ENCODE data around the gene SHROOM1. TPM values are rescaled to one million over a fixed set of nuclear protein-coding genes. Genes with fewer than 3 reads are reported as not detected.

Gene SHROOM1
- total and polyA plus RNA-seq, 2 of the 8 experiments (the other 6 are each of a cell fraction or from before 2014, with no cell fraction given) = 3.9 to 5.2 TPM

DNA sequence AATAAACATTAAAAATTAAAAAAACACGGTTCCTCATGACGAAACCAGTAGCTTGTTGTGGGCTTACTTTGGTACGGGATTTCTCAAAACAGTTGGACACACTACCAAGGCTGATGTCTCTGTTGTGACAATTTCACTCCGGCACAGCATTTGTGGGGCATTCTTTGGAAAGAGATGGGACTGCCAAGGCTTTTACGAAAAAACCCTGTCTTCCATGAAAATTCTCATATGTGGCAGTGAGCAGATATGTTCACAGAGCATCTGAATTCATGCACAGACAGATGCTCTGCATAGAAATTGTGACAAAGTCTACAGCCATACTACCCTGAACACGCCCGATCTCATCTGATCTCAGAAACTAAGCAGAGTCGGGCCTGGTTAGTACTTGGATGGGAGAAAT is 17.8 kb upstream of the SHROOM1 start:
- Histone ChIP-seq H4K91ac (replicated peaks; ENCODE audit: insufficient read length, low read length) (no peak overlapping the region), H3K23ac (ENCODE audit: insufficient read length) (no peak overlapping the region), H3K56ac (replicated peaks; ENCODE audit: insufficient read length, low read depth, low read length) (no peak overlapping the region), H4K5ac (ENCODE audit: insufficient read length, low read depth, low read length) (no peak overlapping the region), H3K9ac (replicated peaks in 1 of 4; ENCODE audit: extremely low read depth in 1 of 4, low read depth in 3 of 4, low read length in 3 of 4) (no peak overlapping the region), H3K4me2 (ENCODE audit: insufficient read depth in 1 of 2, low read depth in 2 of 2, low read length in 2 of 2) (no peak overlapping the region), H2AFZ (ENCODE audit: low read length) (no peak overlapping the region), H2BK12ac (ENCODE audit: low read depth, low read length) (no peak overlapping the region), H3K4me3 (ENCODE audit: extremely low read depth in 1 of 4, insufficient read depth in 2 of 4, low read depth in 3 of 4, low read length in 4 of 4) (no peak overlapping the region), H3K27ac (ENCODE audit: low read depth, low read length) (no peak overlapping the region), H3K9me3 (ENCODE audit: insufficient read depth in 2 of 2, low read depth in 1 of 2, low read length in 1 of 2) (no peaks in the 10 kb centered on the region), H3K4ac (replicated peaks; ENCODE audit: insufficient read length, low read depth, low read length) (no peak overlapping the region), H4K8ac (ENCODE audit: extremely low read depth, insufficient read depth, low read length) (no peak overlapping the region), H4K20me1 (replicated peaks in 1 of 2; ENCODE audit: control insufficient read depth in 1 of 2, insufficient read depth in 2 of 2, low read length in 2 of 2) (no peaks in the 10 kb centered on the region), H2BK15ac (ENCODE audit: low read length) (no peak overlapping the region), H2BK20ac (ENCODE audit: low read length) (no peak overlapping the region), H3K27me3 (replicated peaks in 1 of 4; ENCODE audit: control insufficient read depth in 3 of 4, extremely low read depth in 1 of 4, insufficient read depth in 3 of 4, low read length in 3 of 4) (no peaks in the 10 kb centered on the region), H2BK120ac (replicated peaks; ENCODE audit: low read depth, low read length) (no peak overlapping the region), H3K79me1 (ENCODE audit: low read depth, low read length) (no peaks in the 10 kb centered on the region), H2BK5ac (ENCODE audit: low read depth, low read length) (no peak overlapping the region), H3K4me1 (replicated peaks in 1 of 4; ENCODE audit: control insufficient read depth in 3 of 4, insufficient read depth in 4 of 4, low read length in 3 of 4) (no peaks in the 10 kb centered on the region), H3K18ac (ENCODE audit: extremely low read depth, low read length) (no peak overlapping the region), H3K14ac (ENCODE audit: insufficient read length) (no peak overlapping the region), H3K23me2 (ENCODE audit: low read depth, low read length) (no peaks in the 10 kb centered on the region), H2AK5ac (ENCODE audit: low read depth, low read length) (no peak overlapping the region), H3K79me2 (ENCODE audit: control insufficient read depth in 1 of 2, insufficient read depth in 2 of 2, low read length in 2 of 2) (no peaks in the 10 kb centered on the region), H3K36me3 (ENCODE audit: control insufficient read depth in 2 of 4, insufficient read depth in 4 of 4, low read length in 3 of 4) (no peaks in the 10 kb centered on the region)
- FAIRE-seq (no peak), DNase-seq (ENCODE audit: low read depth in 1 of 2, low spot score in 2 of 2) (no peak)
- 91% methylated on average over 8 of the region's 8 CpGs; no CpG with 5 or more reads in 1 of the 2 experiments for WGBS, 2 experiments (ENCODE audit: extremely low coverage in 1 of 2, insufficient coverage in 1 of 2, insufficient read length in 1 of 2, insufficient replicate concordance in 2 of 2, low coverage in 1 of 2, low lambda C conversion rate in 2 of 2, missing lambda C conversion rate in 1 of 2)
- TF ChIP-seq FOSL1 (IDR thresholded peaks at IDR 0.05; ENCODE audit: insufficient read depth, low read depth, low read length) (no peak), RAD21 (IDR thresholded peaks at IDR 0.05 in 1 of 2, conservative IDR thresholded peaks at IDR 0.05 in 1 of 2; ENCODE audit: low read depth in 2 of 2, low read length in 2 of 2) (no peak)
- CTCF ChIA-PET (ENCODE audit: partially characterized antibody) = interaction anchor here (0.6 to 32.2 kb wide), 4 partner anchors 13 to 495 kb away, joined by 3 to 465 read pairs (median 7); partner anchors contain the start of gene SHROOM1
- POLR2A ChIA-PET (ENCODE audit: partially characterized antibody) = no interaction called here

Data from H1 (cell line).